ENCODE results near the gene RAPGEF1.

Gene RAPGEF1

GRCh38 chr9:131545786-131546335, 194.0 kb downstream of the RAPGEF1 start:
- H3K36me3 ChIP-seq (replicated peaks; ENCODE audit: insufficient read depth, low read length): no peaks in the 10 kb centered on the region

DNA sequence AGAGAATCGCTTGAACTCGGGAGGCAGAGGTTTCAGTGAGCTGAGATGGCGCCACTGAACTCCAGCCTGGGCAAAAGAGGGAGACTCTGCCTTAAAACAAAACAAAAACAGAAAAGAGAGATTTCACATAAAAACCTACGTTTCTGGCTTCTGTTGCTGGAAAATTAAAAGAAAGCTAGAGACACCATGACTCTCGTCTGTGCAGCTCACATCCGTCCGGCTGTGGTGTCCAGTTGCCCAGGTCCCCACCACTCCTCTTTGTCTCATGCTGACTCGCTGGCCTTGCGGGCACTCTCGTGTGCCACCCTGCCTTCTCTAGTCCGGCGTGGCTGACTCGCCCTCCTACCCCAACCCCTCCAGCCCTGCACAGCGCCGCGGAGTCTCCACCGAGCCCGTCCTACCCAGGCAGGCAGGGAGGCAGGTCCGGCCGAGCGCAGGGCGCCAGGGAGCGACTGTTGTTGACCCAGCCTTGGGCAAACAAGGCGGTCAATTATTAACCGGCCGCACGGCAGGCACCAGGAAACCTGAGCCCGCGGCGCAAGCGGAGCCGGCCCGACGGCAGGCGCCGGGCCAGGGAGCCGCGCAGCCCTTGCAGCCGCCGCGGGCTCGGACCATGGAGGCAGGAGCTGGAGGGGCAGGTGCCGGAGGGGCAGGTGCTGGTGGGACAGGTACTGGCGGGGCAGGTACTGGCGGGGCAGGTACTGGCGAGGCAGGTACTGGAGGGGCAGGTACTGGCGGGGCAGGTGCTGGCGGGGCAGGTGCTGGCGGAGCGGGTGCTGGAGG, 194.7 kb downstream of the RAPGEF1 start, which contains the start of gene PRRT1B:
PRRT1B (plus strand) TSS at position 521 of the 783 bp plus-strand sequence; CDS start at position 614, 93 bp downstream.
- no peaks in the 10 kb centered on the region for H4K20me1 ChIP-seq (ENCODE audit: insufficient read depth, low read length)
- DNase-seq: no peak
- no peaks in the 10 kb centered on the region for H3K79me2 ChIP-seq (ENCODE audit: low read length)
- TF ChIP-seq EZH2 (optimal IDR thresholded peaks at IDR 0.05; ENCODE audit: low read depth, low read length) (no peak), EZH2phosphoT487 (IDR thresholded peaks at IDR 0.05; ENCODE audit: low read length) (no peak), CTCF (IDR thresholded peaks at IDR 0.05; ENCODE audit: low read length) (no peak)
- no peaks in the 10 kb centered on the region for H3F3A ChIP-seq (ENCODE audit: insufficient read depth, low read length)
- H3K4me3 ChIP-seq (ENCODE audit: low read length): no peak within 1 kb of the TSS
- H3K9me3 ChIP-seq (replicated peaks; ENCODE audit: insufficient read depth, low read length): no peaks in the 10 kb centered on the region
- H3K27me3 ChIP-seq (replicated peaks; ENCODE audit: insufficient read depth, low read length): no peaks in the 10 kb centered on the region; the same call in 1 of the 2 replicates
- no peaks in the 10 kb centered on the region for H3K36me3 ChIP-seq (replicated peaks; ENCODE audit: insufficient read depth, low read length)
- H3K27ac ChIP-seq (ENCODE audit: low read length): no peak within 1 kb of the TSS
- H2AFZ ChIP-seq (ENCODE audit: low read length): no peak within 1 kb of the TSS
- no peak within 1 kb of the TSS for H3K4me2 ChIP-seq (ENCODE audit: low read depth, low read length)
- H3K9ac ChIP-seq (ENCODE audit: low read length): no peak within 1 kb of the TSS
- H3K4me1 ChIP-seq (ENCODE audit: low read length): no peaks in the 10 kb centered on the region
- H3K9me2 ChIP-seq (replicated peaks; ENCODE audit: insufficient read depth, low read length): no peaks in the 10 kb centered on the region

More at GRCh38 chr9:131545786-131546335, 194.0 kb downstream of the RAPGEF1 start:
- H3K9ac ChIP-seq (ENCODE audit: low read length): no peak overlapping the region
- H3K27ac ChIP-seq (ENCODE audit: low read length): no peak overlapping the region
- no peak overlapping the region for H3K4me3 ChIP-seq (ENCODE audit: low read length)
- no peak overlapping the region for H2AFZ ChIP-seq (ENCODE audit: low read length)
- no peaks in the 10 kb centered on the region for H4K20me1 ChIP-seq (ENCODE audit: insufficient read depth, low read length)
- TF ChIP-seq EZH2phosphoT487 (IDR thresholded peaks at IDR 0.05; ENCODE audit: low read length) (no peak), EZH2 (optimal IDR thresholded peaks at IDR 0.05; ENCODE audit: low read depth, low read length) (no peak), CTCF (IDR thresholded peaks at IDR 0.05; ENCODE audit: low read length) (no peak)
- no peaks in the 10 kb centered on the region for H3K9me3 ChIP-seq (replicated peaks; ENCODE audit: insufficient read depth, low read length)
- no peaks in the 10 kb centered on the region; the same call in 1 of the 2 replicates for H3K27me3 ChIP-seq (replicated peaks; ENCODE audit: insufficient read depth, low read length)
- H3F3A ChIP-seq (ENCODE audit: insufficient read depth, low read length): no peaks in the 10 kb centered on the region
- no peaks in the 10 kb centered on the region for H3K4me1 ChIP-seq (ENCODE audit: low read length)
- no peaks in the 10 kb centered on the region for H3K9me2 ChIP-seq (replicated peaks; ENCODE audit: insufficient read depth, low read length)
- no peaks in the 10 kb centered on the region for H3K79me2 ChIP-seq (ENCODE audit: low read length)
- DNase-seq: no peak
- H3K4me2 ChIP-seq (ENCODE audit: low read depth, low read length): no peak overlapping the region

DNA sequence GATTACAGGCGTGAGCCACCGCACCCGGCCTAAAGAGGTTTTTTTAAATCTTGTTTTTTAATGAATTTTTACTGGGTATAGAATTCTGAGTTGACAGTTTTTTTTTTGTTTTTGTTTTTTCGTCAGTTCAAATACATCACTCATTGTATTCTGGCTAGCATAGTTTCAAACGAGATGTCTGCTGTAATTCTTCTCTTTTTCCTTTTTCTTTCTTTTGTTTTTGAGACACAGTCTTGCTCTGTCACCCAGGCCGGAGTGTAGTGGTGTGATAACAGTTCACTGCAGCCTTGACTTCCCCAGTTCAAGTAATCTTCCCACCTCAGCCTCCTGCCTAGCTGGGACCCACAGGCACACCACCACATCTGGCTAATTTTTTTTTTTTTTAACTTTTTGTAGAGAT, 196.7 kb downstream of the RAPGEF1 start:
- Histone ChIP-seq H3K9me2 (replicated peaks; ENCODE audit: insufficient read depth, low read length) (no peaks in the 10 kb centered on the region), H3K9ac (ENCODE audit: low read length) (no peak overlapping the region), H3K9me3 (replicated peaks; ENCODE audit: insufficient read depth, low read length) (no peaks in the 10 kb centered on the region), H3K27ac (ENCODE audit: low read length) (no peak overlapping the region), H3K4me3 (ENCODE audit: low read length) (no peak overlapping the region), H4K20me1 (ENCODE audit: insufficient read depth, low read length) (no peaks in the 10 kb centered on the region), H3F3A (ENCODE audit: insufficient read depth, low read length) (no peaks in the 10 kb centered on the region), H3K36me3 (replicated peaks; ENCODE audit: insufficient read depth, low read length) (no peaks in the 10 kb centered on the region), H2AFZ (ENCODE audit: low read length) (no peak overlapping the region), H3K4me1 (ENCODE audit: low read length) (no peaks in the 10 kb centered on the region), H3K79me2 (ENCODE audit: low read length) (no peaks in the 10 kb centered on the region), H3K4me2 (ENCODE audit: low read depth, low read length) (no peak overlapping the region), H3K27me3 (replicated peaks; ENCODE audit: insufficient read depth, low read length) (no peaks in the 10 kb centered on the region; the same call in 1 of the 2 replicates)
- DNase-seq: no peak
- TF ChIP-seq CTCF (IDR thresholded peaks at IDR 0.05; ENCODE audit: low read length): no peak
- no peak for TF ChIP-seq EZH2phosphoT487 (IDR thresholded peaks at IDR 0.05; ENCODE audit: low read length)
- no peak for TF ChIP-seq EZH2 (optimal IDR thresholded peaks at IDR 0.05; ENCODE audit: low read depth, low read length)
